Osteocyte (in vitro differentiated cells): ENCODE data around the gene RYR2. TPM values are rescaled to one million over a fixed set of nuclear protein-coding genes. Genes with fewer than 3 reads are reported as not detected.
A peak's percentile ranks its signal among the peaks of the same experiment; 100 is the strongest.

Experiments used
- DNase-seq: peaks from one replicate; pipeline ENCODE4 v3.0.0; 2021; ENCODE audit warnings: mixed read lengths; ENCODE audit not compliant: unreplicated experiment; ENCODE audit errors: extremely low spot score
- H3K27ac Mint-ChIP-seq: one replicate; pipeline ENCODE4 v1.8.0; 2021; ENCODE audit warnings: mild to moderate bottlenecking, mixed read lengths; ENCODE audit not compliant: unreplicated experiment
- H3K27me3 Mint-ChIP-seq: one replicate; pipeline ENCODE4 v1.8.0; 2021; ENCODE audit warnings: mixed read lengths; ENCODE audit not compliant: unreplicated experiment
- H3K36me3 Mint-ChIP-seq: one replicate; pipeline ENCODE4 v1.8.0; 2021; ENCODE audit warnings: mixed read lengths; ENCODE audit not compliant: unreplicated experiment
- H3K4me1 Mint-ChIP-seq: one replicate; pipeline ENCODE4 v1.8.0; 2021; ENCODE audit warnings: mixed read lengths; ENCODE audit not compliant: unreplicated experiment
- H3K4me3 Mint-ChIP-seq: one replicate; pipeline ENCODE4 v1.8.0; 2021; ENCODE audit warnings: mild to moderate bottlenecking, moderate library complexity, mixed read lengths; ENCODE audit not compliant: unreplicated experiment
- H3K9me3 Mint-ChIP-seq: one replicate; pipeline ENCODE4 v1.8.0; 2021; ENCODE audit warnings: mixed read lengths; ENCODE audit not compliant: unreplicated experiment
- CTCF ChIP-seq: fragments of 200-600 bp; sonication (generic); IDR thresholded peaks from 2 replicates; pipeline ENCODE4 v1.5.0; 2021; ENCODE audit warnings: antibody characterized with exemption, mild to moderate bottlenecking, moderate library complexity
- total RNA-seq: library from RNA; stranded (reverse); gene quantifications from 2 replicates; pipeline ENCODE4 v1.2.1, GENCODE V29; 2021

RYR2 gene
- total RNA-seq, 1 donor from 2014 or later = 0.03 TPM

- Mint-ChIP-seq H3K27ac (no peak overlapping the region), H3K4me1 (no peaks in the 10 kb centered on the region), H3K4me3 (no peak overlapping the region), H3K36me3 (no peaks in the 10 kb centered on the region), H3K27me3 (no peaks in the 10 kb centered on the region), H3K9me3 (no peaks in the 10 kb centered on the region)
- no peak for TF ChIP-seq CTCF
- no peak for DNase-seq
Measured at GRCh38 chr1:237525102-237525501, 483.1 kb downstream of the RYR2 start.

- no peak for TF ChIP-seq CTCF
- H3K36me3 Mint-ChIP-seq = no peaks in the 10 kb centered on the region
- H3K4me1 Mint-ChIP-seq = no peaks in the 10 kb centered on the region
- no peak overlapping the region for H3K4me3 Mint-ChIP-seq
- no peak overlapping the region for H3K27ac Mint-ChIP-seq
- H3K27me3 Mint-ChIP-seq = no peaks in the 10 kb centered on the region
- H3K9me3 Mint-ChIP-seq = no peaks in the 10 kb centered on the region
- no peak for DNase-seq
Measured at GRCh38 chr1:237527761-237528160, 485.8 kb downstream of the RYR2 start.

GRCh38 chr1:237528545-237528944 lies 486.6 kb downstream of the RYR2 start:
- H3K36me3 Mint-ChIP-seq = no peaks in the 10 kb centered on the region
- no peak for TF ChIP-seq CTCF
- no peaks in the 10 kb centered on the region for H3K4me1 Mint-ChIP-seq
- no peak for DNase-seq
- H3K4me3 Mint-ChIP-seq = no peak overlapping the region
- no peaks in the 10 kb centered on the region for H3K27me3 Mint-ChIP-seq
- no peaks in the 10 kb centered on the region for H3K9me3 Mint-ChIP-seq
- no peak overlapping the region for H3K27ac Mint-ChIP-seq

GRCh38 chr1:237539055-237539454 lies 497.1 kb downstream of the RYR2 start:
- H3K36me3 Mint-ChIP-seq = no peaks in the 10 kb centered on the region
- DNase-seq = no peak
- no peak overlapping the region for H3K27ac Mint-ChIP-seq
- no peaks in the 10 kb centered on the region for H3K4me1 Mint-ChIP-seq
- TF ChIP-seq CTCF = no peak
- no peak overlapping the region for H3K4me3 Mint-ChIP-seq
- H3K27me3 Mint-ChIP-seq = no peaks in the 10 kb centered on the region
- H3K9me3 Mint-ChIP-seq = peaks cover 3% of the 10 kb centered on the region

GRCh38 chr1:237542525-237543418 lies 500.8 kb downstream of the RYR2 start:
- Mint-ChIP-seq H3K36me3 (no peaks in the 10 kb centered on the region), H3K4me1 (no peaks in the 10 kb centered on the region), H3K27me3 (no peaks in the 10 kb centered on the region), H3K4me3 (no peak overlapping the region), H3K27ac (no peak overlapping the region), H3K9me3 (no peaks in the 10 kb centered on the region)
- no peak for TF ChIP-seq CTCF
- DNase-seq = peak; percentile 62
